ENCODE measurements around the gene ABCC12.

Gene ABCC12

DNA sequence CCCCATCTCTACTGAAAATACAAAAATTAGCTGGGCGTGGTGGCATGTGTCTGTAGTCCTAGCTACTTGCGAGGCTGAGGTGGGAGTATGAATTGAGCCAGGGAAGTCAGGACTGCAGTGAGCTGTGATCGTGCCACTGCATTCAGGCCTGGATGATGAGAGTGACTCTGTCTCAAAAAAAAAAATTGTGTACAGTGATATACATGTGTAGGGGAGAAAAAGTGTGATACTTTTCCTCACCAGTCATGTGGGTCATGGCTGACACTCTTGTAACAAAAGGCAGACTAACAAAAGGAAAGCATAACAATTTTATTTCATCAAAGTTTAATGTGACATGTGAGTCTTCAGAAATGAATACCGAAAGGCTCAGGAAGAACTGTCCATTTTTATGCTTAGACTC is 2.0 kb upstream of the ABCC12 start:
- Histone ChIP-seq H4K20me1 (ENCODE audit: insufficient read depth, low read length, poor library complexity, severe bottlenecking) (no peaks in the 10 kb centered on the region), H3K9me2 (replicated peaks; ENCODE audit: low read depth, low read length) (no peaks in the 10 kb centered on the region), H3K36me3 (ENCODE audit: insufficient read depth, low read length) (no peaks in the 10 kb centered on the region), H2AFZ (ENCODE audit: low read length) (no peak overlapping the region), H3F3A (ENCODE audit: low read depth) (no peaks in the 10 kb centered on the region), H3K4me1 (ENCODE audit: insufficient read depth, low read length, poor library complexity, severe bottlenecking) (no peaks in the 10 kb centered on the region), H3K9ac (ENCODE audit: low read depth, low read length, poor library complexity, severe bottlenecking) (no peak overlapping the region), H3K9me3 (ENCODE audit: insufficient read depth, low read depth, low read length) (no peaks in the 10 kb centered on the region), H3K27me3 (ENCODE audit: insufficient read depth, low read length, poor library complexity, severe bottlenecking) (peaks cover 4% of the 10 kb centered on the region), H3K4me2 (ENCODE audit: low read depth, low read length, poor library complexity, severe bottlenecking) (no peak overlapping the region), H3K79me2 (ENCODE audit: insufficient read depth, low read length) (no peaks in the 10 kb centered on the region), H3K4me3 (ENCODE audit: low read length, poor library complexity, severe bottlenecking) (no peak overlapping the region)
- TF ChIP-seq, protein P1, sequence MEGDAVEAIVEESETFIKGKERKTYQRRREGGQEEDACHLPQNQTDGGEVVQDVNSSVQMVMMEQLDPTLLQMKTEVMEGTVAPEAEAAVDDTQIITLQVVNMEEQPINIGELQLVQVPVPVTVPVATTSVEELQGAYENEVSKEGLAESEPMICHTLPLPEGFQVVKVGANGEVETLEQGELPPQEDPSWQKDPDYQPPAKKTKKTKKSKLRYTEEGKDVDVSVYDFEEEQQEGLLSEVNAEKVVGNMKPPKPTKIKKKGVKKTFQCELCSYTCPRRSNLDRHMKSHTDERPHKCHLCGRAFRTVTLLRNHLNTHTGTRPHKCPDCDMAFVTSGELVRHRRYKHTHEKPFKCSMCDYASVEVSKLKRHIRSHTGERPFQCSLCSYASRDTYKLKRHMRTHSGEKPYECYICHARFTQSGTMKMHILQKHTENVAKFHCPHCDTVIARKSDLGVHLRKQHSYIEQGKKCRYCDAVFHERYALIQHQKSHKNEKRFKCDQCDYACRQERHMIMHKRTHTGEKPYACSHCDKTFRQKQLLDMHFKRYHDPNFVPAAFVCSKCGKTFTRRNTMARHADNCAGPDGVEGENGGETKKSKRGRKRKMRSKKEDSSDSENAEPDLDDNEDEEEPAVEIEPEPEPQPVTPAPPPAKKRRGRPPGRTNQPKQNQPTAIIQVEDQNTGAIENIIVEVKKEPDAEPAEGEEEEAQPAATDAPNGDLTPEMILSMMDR (conservative IDR thresholded peaks at IDR 0.05; ENCODE audit: low read length): no peak
- TF ChIP-seq EZH2phosphoT487 (IDR thresholded peaks at IDR 0.05; ENCODE audit: borderline replicate concordance): no peak

GRCh38 chr16:48157302-48157701 is 1.5 kb upstream of the ABCC12 start:
- Histone ChIP-seq H3K4me1 (ENCODE audit: insufficient read depth, low read length, poor library complexity, severe bottlenecking) (no peaks in the 10 kb centered on the region), H3K79me2 (ENCODE audit: insufficient read depth, low read length) (no peaks in the 10 kb centered on the region), H4K20me1 (ENCODE audit: insufficient read depth, low read length, poor library complexity, severe bottlenecking) (no peaks in the 10 kb centered on the region), H2AFZ (ENCODE audit: low read length) (no peak overlapping the region), H3K4me3 (ENCODE audit: low read length, poor library complexity, severe bottlenecking) (no peak overlapping the region), H3K9me2 (replicated peaks; ENCODE audit: low read depth, low read length) (no peaks in the 10 kb centered on the region), H3K27me3 (ENCODE audit: insufficient read depth, low read length, poor library complexity, severe bottlenecking) (peaks cover 4% of the 10 kb centered on the region), H3K9me3 (ENCODE audit: insufficient read depth, low read depth, low read length) (no peaks in the 10 kb centered on the region), H3K9ac (ENCODE audit: low read depth, low read length, poor library complexity, severe bottlenecking) (no peak overlapping the region), H3K36me3 (ENCODE audit: insufficient read depth, low read length) (no peaks in the 10 kb centered on the region), H3K4me2 (ENCODE audit: low read depth, low read length, poor library complexity, severe bottlenecking) (no peak overlapping the region), H3F3A (ENCODE audit: low read depth) (no peaks in the 10 kb centered on the region)
- no peak for TF ChIP-seq EZH2phosphoT487 (IDR thresholded peaks at IDR 0.05; ENCODE audit: borderline replicate concordance)
- TF ChIP-seq, protein P1 (conservative IDR thresholded peaks at IDR 0.05; ENCODE audit: low read length): no peak

GRCh38 chr16:48156790-48157209 is 1.0 kb upstream of the ABCC12 start:
- H3K4me2 ChIP-seq (ENCODE audit: low read depth, low read length, poor library complexity, severe bottlenecking): no peak overlapping the region
- H3K9me3 ChIP-seq (ENCODE audit: insufficient read depth, low read depth, low read length): no peaks in the 10 kb centered on the region
- H3K4me3 ChIP-seq (ENCODE audit: low read length, poor library complexity, severe bottlenecking): no peak overlapping the region
- no peaks in the 10 kb centered on the region for H3F3A ChIP-seq (ENCODE audit: low read depth)
- H3K9ac ChIP-seq (ENCODE audit: low read depth, low read length, poor library complexity, severe bottlenecking): no peak overlapping the region
- no peaks in the 10 kb centered on the region for H3K9me2 ChIP-seq (replicated peaks; ENCODE audit: low read depth, low read length)
- no peaks in the 10 kb centered on the region for H3K4me1 ChIP-seq (ENCODE audit: insufficient read depth, low read length, poor library complexity, severe bottlenecking)
- TF ChIP-seq, protein P1 (conservative IDR thresholded peaks at IDR 0.05; ENCODE audit: low read length): peak; percentile 91
- no peak for TF ChIP-seq EZH2phosphoT487 (IDR thresholded peaks at IDR 0.05; ENCODE audit: borderline replicate concordance)
- H3K79me2 ChIP-seq (ENCODE audit: insufficient read depth, low read length): no peaks in the 10 kb centered on the region
- no peaks in the 10 kb centered on the region for H3K36me3 ChIP-seq (ENCODE audit: insufficient read depth, low read length)
- no peaks in the 10 kb centered on the region for H4K20me1 ChIP-seq (ENCODE audit: insufficient read depth, low read length, poor library complexity, severe bottlenecking)
- peaks cover 4% of the 10 kb centered on the region for H3K27me3 ChIP-seq (ENCODE audit: insufficient read depth, low read length, poor library complexity, severe bottlenecking)
- H2AFZ ChIP-seq (ENCODE audit: low read length): no peak overlapping the region

Data from Loucy (cell line).